ENCODE measurements around the gene FBXL16. TPM values are rescaled to one million over a fixed set of nuclear protein-coding genes. Genes with fewer than 3 reads are reported as not detected.

The FBXL16 gene
- total and polyA plus RNA-seq, 2 of the 13 experiments (the other 11 are each of a cell fraction or from before 2014, with no cell fraction given): 0.22 to 2.0 TPM

- TF ChIP-seq ZNF687 (CRISPR knock-in tag; IDR thresholded peaks at IDR 0.05) (peak; percentile 48), LCORL (IDR thresholded peaks at IDR 0.05) (no peak), LCORL (CRISPR knock-in tag; IDR thresholded peaks at IDR 0.05) (no peak), ZFP62 (CRISPR knock-in tag; IDR thresholded peaks at IDR 0.05) (no peak), TAF15 (IDR thresholded peaks at IDR 0.05; ENCODE audit: low read depth, low read length, poor library complexity, severe bottlenecking) (peak; percentile 21), STAG1 (CRISPR knock-in tag; IDR thresholded peaks at IDR 0.05) (peak; percentile 48), SMARCC2 (IDR thresholded peaks at IDR 0.05) (no peak), TFDP2 (CRISPR knock-in tag; IDR thresholded peaks at IDR 0.05) (no peak), ZSCAN21 (CRISPR knock-in tag; IDR thresholded peaks at IDR 0.05; ENCODE audit: borderline replicate concordance) (no peak), MYC (CRISPR knock-in tag; IDR thresholded peaks at IDR 0.05; ENCODE audit: borderline replicate concordance) (no peak), ZC3H4 (CRISPR knock-in tag; IDR thresholded peaks at IDR 0.05; ENCODE audit: borderline replicate concordance) (no peak), ZNF10 (CRISPR knock-in tag; IDR thresholded peaks at IDR 0.05; ENCODE audit: borderline replicate concordance, low read depth) (no peak), ZNF468 (CRISPR knock-in tag; IDR thresholded peaks at IDR 0.05) (no peak), GATA4 (IDR thresholded peaks at IDR 0.05; ENCODE audit: borderline replicate concordance, low read depth) (no peak), HMG20A (CRISPR knock-in tag; IDR thresholded peaks at IDR 0.05; ENCODE audit: borderline replicate concordance) (no peak), HNRNPLL (IDR thresholded peaks at IDR 0.05; ENCODE audit: low read depth, low read length, poor library complexity, severe bottlenecking) (peak; percentile 23), AGO2 (optimal IDR thresholded peaks at IDR 0.05; ENCODE audit: low read depth, low read length) (peak; percentile 39)
- TF ChIP-seq, protein P1, sequence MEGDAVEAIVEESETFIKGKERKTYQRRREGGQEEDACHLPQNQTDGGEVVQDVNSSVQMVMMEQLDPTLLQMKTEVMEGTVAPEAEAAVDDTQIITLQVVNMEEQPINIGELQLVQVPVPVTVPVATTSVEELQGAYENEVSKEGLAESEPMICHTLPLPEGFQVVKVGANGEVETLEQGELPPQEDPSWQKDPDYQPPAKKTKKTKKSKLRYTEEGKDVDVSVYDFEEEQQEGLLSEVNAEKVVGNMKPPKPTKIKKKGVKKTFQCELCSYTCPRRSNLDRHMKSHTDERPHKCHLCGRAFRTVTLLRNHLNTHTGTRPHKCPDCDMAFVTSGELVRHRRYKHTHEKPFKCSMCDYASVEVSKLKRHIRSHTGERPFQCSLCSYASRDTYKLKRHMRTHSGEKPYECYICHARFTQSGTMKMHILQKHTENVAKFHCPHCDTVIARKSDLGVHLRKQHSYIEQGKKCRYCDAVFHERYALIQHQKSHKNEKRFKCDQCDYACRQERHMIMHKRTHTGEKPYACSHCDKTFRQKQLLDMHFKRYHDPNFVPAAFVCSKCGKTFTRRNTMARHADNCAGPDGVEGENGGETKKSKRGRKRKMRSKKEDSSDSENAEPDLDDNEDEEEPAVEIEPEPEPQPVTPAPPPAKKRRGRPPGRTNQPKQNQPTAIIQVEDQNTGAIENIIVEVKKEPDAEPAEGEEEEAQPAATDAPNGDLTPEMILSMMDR (CRISPR knock-in tag; IDR thresholded peaks at IDR 0.05): peak; percentile 72
- TF ChIP-seq, protein P2, sequence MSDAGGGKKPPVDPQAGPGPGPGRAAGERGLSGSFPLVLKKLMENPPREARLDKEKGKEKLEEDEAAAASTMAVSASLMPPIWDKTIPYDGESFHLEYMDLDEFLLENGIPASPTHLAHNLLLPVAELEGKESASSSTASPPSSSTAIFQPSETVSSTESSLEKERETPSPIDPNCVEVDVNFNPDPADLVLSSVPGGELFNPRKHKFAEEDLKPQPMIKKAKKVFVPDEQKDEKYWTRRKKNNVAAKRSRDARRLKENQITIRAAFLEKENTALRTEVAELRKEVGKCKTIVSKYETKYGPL (CRISPR knock-in tag; IDR thresholded peaks at IDR 0.05): no peak
- TF ChIP-seq, protein P3, sequence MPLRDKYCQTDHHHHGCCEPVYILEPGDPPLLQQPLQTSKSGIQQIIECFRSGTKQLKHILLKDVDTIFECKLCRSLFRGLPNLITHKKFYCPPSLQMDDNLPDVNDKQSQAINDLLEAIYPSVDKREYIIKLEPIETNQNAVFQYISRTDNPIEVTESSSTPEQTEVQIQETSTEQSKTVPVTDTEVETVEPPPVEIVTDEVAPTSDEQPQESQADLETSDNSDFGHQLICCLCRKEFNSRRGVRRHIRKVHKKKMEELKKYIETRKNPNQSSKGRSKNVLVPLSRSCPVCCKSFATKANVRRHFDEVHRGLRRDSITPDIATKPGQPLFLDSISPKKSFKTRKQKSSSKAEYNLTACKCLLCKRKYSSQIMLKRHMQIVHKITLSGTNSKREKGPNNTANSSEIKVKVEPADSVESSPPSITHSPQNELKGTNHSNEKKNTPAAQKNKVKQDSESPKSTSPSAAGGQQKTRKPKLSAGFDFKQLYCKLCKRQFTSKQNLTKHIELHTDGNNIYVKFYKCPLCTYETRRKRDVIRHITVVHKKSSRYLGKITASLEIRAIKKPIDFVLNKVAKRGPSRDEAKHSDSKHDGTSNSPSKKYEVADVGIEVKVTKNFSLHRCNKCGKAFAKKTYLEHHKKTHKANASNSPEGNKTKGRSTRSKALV (CRISPR knock-in tag; IDR thresholded peaks at IDR 0.05): no peak
Observed at GRCh38 chr16:733382-734207, 28.0 kb upstream of the FBXL16 start (continued).
